HG02981 (cell line): ENCODE data around the gene CLCN1.

ENCODE experiments used
- ATAC-seq: cut with Tn5 transposase; IDR thresholded peaks from one replicate; pipeline ENCODE4 v1.9.1; 2021; ENCODE audit warnings: mild to moderate bottlenecking, moderate library complexity; ENCODE audit not compliant: unreplicated experiment

CLCN1 gene

DNA sequence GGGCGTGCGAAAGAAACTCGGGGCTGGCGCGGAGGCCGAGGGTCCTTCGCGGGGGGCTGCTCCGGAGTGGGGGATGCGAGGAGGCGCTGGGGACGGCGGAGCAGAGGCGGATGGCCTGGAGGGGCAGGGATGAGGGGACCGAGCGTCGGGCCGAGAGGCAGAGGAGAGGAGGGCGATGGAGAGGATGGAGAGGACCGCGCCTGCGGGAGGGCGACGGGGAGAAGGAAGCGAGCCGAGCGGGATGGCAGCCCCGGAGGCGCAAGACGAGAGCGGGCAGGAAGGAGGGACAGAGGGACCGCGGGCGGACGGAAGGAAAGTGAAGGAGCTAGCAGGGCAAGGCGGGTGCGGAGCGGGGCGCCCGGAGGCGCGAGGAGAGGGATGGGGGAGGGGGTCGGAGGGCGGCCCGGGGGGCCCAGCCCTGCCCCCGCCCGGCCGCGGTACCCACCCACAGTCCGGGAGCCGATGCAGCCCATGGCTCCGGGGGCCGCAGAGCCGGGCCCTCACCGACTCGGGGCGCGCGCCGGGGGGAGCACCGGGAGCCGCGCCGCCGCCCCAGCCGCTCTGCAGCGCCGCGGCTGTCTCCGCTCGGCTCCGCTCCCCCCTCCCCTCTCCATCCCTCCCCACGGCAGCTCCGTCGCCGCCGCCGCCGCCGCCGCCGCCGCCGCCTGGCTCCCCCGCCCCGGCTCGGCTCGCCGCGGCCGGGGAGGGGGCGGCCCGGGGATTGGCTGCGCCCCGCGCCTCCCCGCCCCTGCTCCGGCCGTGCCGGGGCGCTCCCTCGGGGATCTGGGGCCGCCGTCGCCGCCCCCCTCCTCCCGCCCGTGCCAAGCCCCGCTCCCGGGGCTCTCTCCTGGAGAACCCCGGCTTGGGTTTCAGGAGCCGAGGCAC lies 46.5 kb downstream of the CLCN1 start, which contains the start of gene FAM131B:
Gene FAM131B, minus strand, starts transcription at position 583 of the 885 bp plus-strand sequence. Its CDS starts 110 bp downstream, at position 473.
- no peak for ATAC-seq

DNA sequence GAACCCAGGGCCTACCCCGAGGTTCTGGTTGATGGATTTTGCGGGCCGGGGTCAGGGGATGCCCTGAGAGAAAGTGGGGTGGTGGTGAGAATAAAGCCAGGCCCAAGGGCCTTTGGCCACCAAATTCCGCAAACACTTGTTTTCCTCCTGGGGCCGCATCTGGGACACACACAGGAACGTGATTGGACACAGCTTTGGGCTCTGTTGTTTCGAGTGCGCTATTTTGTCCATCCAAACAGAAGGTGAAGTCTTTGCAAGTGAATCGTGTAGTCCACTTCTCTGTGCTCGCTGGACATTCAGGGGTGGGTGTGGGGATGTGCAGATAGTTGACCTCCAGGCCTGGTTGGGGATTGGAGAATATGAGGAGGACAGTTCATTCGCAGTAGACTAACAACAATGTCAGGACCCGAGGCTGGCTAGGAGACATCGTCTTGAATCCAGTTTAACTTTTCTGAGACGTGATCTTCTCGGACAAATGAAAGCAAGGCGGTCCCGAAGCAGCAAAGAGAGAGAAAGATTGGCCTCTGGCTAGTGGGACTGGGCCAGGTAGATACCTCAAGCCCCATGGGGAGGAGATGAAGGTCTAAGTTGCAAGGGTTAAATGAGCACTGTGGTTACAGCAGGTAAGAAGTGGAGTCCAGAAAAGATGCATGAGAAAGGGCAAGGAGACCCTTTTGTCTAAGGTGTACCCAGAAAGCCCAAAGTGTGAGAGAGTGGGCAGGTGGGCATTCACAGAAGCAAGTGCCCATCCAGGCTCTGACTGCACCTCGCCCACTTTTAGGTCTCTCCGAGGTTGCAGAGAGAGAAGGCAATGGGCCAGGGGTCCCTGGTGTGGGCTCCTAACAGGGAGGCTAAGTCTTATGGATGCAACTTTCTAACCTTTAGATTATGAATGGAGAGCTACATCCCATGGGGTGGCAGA lies 47.4 kb downstream of the CLCN1 start:
- ATAC-seq, result no peak

GRCh38 chr7:143367972-143368371 lies 52.1 kb downstream of the CLCN1 start:
- ATAC-seq, result no peak

DNA sequence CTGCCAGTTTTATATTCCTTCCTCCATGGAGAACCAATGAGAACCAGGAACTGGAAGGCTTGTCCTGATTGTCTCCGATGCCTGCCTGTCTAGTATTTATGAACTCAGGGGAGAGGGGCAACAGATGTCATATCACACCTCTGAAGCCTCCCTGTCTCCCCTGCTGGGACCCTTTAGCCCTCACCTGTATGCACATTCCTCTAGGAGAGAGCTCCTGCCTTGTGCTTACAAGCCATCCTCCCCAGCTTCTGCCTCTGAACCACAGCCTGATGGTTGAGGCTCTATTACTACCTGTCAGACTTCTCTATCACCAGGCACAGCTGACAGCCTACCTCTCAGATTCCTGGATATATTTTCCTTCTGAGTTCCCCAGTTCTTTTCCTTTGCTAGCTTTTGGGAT lies 52.5 kb downstream of the CLCN1 start:
- ATAC-seq, result no peak

GRCh38 chr7:143369678-143370651 lies 54.1 kb downstream of the CLCN1 start:
- no peak for ATAC-seq

- no peak for ATAC-seq
Observed at GRCh38 chr7:143372070-143372469, 56.2 kb downstream of the CLCN1 start.

DNA sequence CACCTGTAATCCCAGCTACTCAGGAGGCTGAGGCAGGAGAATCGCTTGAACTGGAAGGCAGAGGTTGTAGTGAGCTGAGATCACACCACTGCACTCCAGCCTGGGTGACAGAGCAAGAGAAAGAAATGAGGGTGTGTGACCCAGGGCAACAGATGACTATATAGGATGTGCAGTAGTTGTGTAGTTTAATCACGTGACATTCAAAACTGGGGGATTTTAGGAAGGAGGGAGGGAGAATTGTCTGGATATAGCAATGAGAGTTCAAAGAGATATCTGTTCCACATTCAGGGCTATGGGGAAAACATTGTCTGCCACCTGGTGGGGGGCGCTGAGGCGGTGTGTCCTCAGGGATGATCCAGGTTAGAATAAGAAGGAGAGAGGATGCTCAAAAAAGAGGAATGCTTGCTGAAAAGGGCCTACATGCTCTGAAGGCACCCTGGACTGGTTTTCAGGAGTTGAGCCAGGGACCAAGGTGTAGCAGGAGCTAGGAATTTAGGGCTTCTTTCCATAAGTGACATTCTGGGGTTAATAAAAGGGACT lies 57.4 kb downstream of the CLCN1 start:
- ATAC-seq, result no peak

- ATAC-seq, result no peak
Observed at GRCh38 chr7:143374561-143374960, 58.6 kb downstream of the CLCN1 start.

DNA sequence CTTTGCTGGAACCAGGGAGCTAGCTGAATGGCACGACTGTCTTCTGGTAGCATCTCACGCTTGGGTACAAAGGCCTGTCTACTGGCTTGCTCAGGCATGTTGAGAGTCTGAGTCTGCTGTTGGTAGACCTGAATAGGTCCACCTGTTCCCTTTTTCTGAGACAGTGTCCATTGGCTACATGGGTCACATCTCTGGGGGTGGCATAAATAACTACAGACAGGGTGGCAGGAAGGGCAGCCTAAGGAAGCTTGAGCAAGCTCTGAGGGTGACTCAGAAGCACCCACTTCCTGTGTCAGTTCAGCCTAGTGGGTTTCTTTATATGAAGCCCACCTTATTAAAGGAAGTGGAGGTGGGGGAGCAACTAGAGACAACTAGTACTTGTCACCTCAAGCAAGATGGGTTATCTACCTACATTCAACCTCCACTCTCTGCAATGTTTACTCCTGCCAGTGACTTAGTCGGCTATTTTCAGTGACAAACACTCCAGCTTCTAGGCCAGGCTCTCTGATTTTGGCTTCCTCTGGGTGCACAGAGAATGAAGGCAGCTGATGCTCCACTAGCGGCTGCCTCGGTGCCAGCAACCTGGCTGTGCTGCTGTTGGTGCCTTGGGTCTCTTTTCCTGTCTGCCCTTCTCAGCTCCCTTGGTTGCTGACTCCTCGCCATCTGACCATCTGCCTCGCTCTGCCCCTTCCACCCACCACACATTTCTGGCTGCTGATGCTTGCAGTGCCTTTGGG lies 59.6 kb downstream of the CLCN1 start:
- ATAC-seq, result no peak

DNA sequence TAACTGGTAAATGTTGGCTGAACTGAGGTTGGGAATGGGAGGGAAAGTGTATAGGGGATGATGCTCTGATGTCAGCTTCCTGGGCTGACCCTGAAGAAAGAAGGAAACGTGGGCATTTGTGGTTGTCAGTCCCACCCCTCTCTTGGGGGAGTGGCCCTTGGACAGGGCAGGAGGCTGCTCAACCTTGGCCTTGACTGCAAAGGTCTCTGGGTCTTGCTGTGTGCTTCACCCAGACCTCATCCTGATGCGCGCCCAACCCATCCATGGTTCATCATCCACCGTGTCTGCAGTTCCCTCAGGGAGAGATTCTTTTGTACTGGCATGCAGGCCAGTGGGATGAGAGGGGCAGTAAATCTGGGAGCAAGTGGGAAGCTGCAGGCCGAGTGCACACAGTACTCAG lies 60.5 kb downstream of the CLCN1 start:
- no peak for ATAC-seq

DNA sequence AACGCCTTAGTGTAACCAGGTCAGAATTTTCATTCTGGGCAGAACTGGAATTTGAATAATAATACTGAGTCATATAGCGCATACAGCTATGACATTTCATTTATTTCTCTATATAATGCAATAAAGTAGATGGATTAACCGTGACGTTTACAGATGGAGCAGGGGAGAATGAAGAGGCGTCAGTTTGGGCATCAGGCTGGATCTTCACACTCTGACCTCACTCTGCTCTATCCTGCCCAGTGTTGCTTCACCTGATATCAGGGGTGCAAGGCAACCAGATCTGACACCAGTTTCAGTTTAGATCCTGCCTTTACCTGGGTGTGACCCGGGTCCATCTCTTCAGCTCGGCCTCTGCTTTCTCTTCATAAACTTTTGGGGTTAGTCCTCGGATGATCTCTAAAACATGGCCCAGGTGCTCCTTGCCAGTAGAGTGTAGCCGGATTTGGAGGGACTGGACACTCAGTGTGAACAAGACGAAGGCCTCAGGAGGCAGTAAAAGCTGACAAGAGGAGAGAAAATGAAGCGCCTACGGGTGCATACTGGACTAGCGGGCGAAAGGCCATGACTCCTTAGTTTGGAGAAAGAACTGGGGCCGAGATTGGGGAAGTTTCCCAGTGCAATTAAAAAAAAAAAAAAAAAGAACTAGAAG lies 63.8 kb downstream of the CLCN1 start:
- peak; percentile 1 for ATAC-seq

DNA sequence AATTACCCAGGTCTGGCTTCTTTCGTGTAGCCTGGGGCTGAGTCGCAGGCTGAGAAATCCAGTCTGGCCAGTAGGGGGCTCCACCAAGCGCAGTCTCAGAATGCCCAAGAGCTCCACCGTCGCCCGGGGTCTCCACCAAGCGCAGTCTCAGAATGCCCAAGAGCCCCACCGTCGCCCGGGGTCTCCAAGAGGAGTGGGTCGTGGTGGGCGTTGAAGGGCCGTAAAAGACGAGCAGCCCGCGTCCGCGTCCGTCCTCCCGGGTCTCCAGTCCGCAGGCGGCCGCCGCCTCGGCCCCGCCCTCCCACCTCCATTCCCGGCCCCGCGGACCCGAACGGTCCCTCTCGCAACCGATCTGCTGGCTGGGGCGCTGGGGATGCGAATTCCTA lies 64.3 kb downstream of the CLCN1 start:
- peak; percentile 44 for ATAC-seq

DNA sequence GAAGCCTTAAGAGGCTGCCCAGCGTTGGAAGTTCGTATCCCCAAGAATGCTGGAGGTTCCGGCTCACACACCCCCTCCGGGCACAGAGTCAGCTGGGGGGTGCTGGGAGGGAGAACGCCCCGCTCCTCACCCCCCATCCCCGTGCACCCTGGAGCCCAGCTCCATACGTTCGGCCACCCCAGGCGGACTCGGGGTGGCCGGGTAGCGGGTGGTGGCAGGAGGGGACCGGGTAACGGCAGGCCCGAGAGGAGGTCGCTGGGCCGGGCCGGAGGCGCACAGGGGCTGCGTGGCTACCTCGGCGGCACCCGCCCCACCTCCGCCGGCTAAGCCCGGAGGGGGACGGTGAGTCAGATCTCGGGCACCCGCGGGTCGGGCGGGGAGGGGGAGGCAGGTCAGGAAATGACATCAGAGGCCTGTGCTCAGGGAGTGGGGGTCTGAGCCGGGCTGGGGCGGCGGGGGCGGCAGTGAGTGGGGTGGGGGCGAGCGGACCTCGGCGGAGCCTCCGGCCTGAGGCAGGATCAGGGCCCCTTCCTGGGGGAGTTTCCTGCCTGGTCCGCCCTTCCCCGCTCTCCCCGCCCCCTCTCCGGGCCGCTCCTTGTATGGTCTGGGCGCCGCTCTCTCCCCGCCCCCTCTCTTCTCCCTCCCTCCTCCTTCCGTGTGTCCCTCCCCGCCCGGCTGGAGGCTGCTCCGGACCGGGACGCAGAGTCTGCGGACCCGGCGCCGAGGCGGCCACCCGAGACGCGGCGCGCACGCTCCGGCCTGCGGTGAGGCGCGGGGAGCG lies 64.9 kb downstream of the CLCN1 start, which contains the start of gene ZYX:
Gene ZYX, plus strand, starts transcription at position 700 of the 781 bp plus-strand sequence. CDS start 227 bp downstream, outside the sequence.
- ATAC-seq, result peak; percentile 76

DNA sequence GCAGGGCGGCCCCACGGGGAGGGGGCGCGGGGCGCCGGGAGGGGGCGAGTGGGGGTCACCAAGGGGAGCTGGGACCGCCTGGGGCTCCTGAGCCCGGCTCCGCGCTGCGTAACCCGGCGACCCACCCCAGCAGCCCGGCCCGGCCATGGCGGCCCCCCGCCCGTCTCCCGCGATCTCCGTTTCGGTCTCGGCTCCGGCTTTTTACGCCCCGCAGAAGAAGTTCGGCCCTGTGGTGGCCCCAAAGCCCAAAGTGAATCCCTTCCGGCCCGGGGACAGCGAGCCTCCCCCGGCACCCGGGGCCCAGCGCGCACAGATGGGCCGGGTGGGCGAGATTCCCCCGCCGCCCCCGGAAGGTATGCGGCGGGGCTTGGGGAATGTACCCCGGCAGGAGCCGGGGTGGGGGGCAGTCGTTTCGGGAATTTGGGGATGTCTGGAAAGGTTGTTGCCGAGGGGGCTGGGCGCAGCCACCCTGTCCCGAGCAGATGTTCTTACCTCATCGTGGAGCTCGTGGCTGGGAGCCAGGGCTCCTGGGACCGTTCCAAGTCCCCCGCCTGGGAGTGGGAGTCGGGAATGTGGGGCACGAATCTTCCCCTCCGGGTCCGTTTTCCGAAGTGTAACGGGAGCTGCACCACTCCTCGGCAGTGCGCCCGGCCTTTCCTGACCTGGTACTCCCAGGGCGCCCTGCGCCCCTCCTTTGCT lies 65.7 kb downstream of the CLCN1 start:
- ATAC-seq, result peak; percentile 9

DNA sequence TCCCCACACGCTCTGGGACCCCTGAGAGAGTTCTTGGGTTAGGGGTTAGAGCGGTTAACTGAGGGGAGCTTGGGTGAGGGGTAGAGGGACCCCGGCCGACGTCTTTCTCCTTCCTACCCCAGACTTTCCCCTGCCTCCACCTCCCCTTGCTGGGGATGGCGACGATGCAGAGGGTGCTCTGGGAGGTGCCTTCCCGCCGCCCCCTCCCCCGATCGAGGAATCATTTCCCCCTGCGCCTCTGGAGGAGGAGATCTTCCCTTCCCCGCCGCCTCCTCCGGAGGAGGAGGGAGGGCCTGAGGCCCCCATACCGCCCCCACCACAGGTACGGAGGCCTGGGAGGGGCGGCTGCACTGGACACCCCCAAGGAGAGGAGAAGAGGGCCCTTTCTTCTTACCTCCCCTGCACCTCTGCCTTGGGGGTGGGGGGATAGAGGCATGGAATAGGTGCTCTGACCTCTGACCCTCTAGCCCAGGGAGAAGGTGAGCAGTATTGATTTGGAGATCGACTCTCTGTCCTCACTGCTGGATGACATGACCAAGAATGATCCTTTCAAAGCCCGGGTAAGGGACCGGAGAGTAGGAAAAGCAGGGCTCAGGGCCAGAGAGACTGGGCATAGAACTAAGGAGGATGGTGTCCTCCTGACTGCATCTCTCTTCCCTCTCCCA lies 66.3 kb downstream of the CLCN1 start:
- no peak for ATAC-seq

- no peak for ATAC-seq
Observed at GRCh38 chr7:143382791-143383641, 67.1 kb downstream of the CLCN1 start.
